GM12873 (cell line): ENCODE results near the gene ANKRD6.
A peak's percentile ranks its signal among the peaks of the same experiment; 100 is the strongest.

ENCODE experiments used
- CTCF ChIP-seq: IDR thresholded peaks from 2 replicates; pipeline ENCODE4 v1.5.1; 2012; ENCODE audit warnings: low read depth, mild to moderate bottlenecking, moderate library complexity, low read length, control low read depth; ENCODE audit not compliant: insufficient read depth; ENCODE audit errors: missing control alignments

Gene ANKRD6

DNA sequence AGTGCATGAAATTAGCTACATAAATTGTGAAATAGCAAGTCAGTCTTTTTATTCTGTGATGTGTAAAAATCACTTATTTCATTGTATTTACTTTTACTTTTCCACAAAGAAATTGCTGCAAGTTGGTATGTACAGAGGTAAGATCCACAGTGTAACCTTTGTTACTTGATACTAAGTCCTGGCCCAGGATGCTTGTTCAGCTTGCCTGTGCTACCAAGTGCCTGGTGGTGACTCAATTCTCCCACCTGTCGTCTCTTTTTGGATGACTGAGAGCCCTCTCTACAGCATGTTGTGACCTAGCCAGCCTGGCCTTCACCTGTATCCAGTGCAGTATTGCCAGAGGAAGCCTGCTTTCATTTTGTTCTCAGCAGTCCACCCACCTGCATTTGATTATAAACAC, 54.9 kb downstream of the ANKRD6 start:
- no peak for TF ChIP-seq CTCF

DNA sequence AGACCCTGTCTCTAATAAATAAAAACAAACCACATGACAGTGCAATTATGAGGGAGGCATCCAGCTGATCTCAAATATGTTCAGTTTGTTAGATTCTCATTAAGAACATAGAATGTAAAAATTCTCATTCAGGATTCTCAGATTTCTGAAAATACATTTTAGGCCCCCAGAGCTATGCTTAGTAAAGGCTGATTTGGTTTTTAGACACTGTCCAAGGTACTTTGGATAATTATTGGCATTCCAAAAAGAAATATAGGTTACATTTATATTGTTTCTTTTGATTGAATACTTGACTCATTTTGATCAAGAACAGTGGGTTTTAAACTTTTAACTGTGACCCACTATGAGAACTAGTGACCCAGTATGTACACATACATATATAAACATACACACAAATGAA, 55.5 kb downstream of the ANKRD6 start:
- no peak for TF ChIP-seq CTCF

- no peak for TF ChIP-seq CTCF
Observed at GRCh38 chr6:89489078-89489477, 56.1 kb downstream of the ANKRD6 start.

DNA sequence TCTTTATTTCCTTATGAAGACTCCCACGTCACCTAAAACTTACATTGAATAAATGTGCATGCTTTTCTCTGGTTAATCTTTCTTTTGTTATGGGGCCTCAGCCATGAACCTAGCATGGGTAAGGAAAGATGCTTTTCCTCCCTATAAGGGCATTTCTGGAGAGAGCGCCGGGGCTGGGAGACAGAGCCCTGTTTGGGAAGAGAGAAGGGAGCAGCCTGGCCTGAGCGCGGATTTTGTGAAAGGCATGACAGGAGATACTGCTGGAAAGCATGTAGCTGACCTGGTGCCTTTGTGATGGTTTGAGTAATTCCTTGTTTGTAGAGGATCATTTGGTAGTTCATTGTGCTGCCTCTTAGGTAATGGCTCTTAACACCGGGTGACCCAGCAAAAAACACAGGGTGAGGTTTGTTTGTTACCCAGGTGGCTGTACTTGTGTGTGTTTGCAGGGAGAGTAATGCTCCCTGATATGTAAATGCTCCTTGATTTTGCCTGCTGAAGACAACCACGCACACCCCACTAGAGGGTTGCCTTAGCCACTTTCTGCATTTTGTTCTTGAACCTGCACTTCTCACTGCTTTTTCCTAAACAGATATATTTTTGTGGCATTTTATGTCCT, 59.2 kb downstream of the ANKRD6 start:
- TF ChIP-seq CTCF, result no peak

GRCh38 chr6:89494131-89494793, 61.3 kb downstream of the ANKRD6 start:
- TF ChIP-seq CTCF, result peak; percentile 47

- TF ChIP-seq CTCF, result no peak
Observed at GRCh38 chr6:89495961-89496535, 63.1 kb downstream of the ANKRD6 start.

DNA sequence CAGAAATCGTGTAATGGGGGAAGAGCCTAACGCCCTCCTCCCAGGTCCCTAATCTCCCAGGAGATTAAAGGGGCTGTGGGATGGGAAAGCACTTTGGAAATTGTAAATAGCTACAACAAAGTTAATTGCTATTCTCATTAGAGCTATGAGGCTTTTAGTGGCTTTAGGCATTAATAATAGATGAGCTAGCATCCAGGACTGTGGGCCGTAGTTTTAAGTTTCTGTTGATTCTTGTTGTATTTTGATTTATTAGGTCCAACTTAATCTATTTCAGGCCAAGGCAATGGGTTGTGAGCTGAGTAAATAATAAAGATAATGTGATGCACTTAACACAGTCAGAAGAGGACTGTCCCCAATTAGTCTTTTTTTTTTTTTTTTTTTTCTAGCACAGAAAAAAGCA, 67.7 kb downstream of the ANKRD6 start:
- no peak for TF ChIP-seq CTCF
